HG02610 (cell line): ENCODE results near the gene PAX3.
A peak's percentile ranks its signal among the peaks of the same experiment; 100 is the strongest.

Experiments
- ATAC-seq: cut with Tn5 transposase; IDR thresholded peaks from one replicate; pipeline ENCODE4 v1.9.1; 2021; ENCODE audit warnings: mild to moderate bottlenecking, moderate library complexity; ENCODE audit not compliant: unreplicated experiment

PAX3 gene

DNA sequence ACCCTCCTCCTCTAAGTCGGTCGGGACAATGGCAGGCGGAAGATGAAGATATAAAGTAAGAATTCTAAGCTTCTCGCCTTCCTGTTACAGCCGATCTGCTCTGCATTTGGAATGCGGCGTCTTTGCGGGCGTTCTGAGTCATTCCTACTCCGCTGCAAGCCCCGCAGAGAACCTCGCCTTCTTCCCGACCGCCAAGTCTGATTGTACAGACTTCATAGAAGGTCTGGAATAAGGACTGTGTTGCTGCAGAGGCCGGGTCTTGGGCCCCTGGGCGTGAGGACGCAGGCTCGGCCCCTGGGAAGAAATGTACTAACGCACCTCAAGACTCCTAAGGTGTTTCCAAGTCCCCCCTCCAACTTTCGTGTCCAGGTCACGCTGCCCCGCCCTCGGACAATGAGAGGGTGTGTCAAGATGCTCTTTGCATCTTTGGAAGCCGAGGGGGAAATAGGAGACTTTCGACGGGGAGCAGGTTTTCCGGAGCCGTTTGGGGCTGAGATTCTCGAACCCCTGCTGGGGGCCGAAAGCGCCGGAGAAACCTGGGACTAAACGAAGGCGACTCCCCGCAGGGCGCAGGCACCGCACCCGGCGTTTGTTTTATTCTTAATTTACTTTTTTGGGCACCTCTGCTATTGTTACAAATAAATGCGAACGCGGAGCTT, 12.7 kb upstream of the PAX3 start:
- no peak for ATAC-seq

DNA sequence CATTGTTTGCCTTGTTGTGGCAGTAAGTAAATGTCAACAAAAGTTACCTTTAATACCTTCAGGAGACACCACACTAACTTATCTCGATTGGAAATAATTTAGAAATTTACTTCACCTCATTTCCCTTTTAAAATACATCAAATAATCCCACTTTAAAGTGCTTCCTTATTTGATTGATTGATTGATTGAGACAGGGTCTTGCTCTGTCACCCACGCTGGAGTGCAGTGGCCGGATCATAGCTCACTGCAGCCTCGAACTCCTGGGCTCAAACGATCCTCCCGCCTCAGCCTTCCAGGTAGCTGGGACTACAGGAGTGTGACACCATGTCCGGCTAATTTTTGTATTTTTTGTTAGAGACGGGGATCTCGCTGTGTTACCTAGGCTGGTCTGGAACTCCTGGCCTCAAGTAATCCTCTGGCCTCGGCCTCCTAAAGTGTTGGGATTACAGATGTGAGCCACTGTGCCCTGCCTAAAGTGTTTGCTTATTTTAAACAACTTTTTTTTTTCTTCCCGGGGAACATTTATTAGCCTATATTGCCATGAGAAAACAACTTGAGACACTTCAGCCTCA, 12.0 kb upstream of the PAX3 start:
- no peak for ATAC-seq

DNA sequence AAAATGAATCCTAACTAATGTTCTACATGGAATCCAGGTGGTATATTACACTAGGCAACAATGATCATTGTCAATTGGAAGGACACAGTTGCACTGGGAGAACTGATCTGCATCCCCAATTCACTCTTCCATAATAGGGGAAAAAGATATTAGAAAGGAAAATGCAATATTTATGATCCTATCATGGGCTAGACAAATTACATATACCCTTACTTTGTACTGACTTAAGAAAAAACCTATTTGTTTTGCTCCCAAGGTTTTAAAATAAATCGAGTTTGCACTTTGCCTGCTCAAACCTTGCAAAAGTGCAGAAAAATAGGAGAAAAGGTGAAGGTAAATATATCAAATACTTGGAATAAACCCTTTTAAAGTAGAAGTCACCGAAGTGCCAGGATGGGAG, 11.0 kb upstream of the PAX3 start:
- ATAC-seq = no peak

DNA sequence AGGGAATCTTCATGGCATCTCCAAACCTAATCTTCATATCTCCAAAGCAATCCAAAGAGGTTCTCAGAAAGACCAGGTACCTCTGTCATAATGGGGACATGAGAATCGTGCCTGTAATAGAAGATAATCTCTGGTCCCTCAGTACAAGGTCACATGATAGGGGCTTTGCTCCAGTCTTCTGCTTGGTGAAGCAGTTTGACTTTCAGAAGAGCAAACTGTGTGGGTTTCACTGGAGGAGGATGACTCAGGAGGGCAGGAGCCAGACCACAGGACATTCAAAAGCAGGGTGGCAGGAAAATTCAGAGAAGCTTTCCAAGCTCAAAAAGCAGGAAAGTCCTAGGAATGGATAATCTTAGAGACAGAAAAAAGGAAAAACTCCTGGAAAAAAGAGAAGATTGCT, 10.6 kb upstream of the PAX3 start:
- ATAC-seq = no peak

DNA sequence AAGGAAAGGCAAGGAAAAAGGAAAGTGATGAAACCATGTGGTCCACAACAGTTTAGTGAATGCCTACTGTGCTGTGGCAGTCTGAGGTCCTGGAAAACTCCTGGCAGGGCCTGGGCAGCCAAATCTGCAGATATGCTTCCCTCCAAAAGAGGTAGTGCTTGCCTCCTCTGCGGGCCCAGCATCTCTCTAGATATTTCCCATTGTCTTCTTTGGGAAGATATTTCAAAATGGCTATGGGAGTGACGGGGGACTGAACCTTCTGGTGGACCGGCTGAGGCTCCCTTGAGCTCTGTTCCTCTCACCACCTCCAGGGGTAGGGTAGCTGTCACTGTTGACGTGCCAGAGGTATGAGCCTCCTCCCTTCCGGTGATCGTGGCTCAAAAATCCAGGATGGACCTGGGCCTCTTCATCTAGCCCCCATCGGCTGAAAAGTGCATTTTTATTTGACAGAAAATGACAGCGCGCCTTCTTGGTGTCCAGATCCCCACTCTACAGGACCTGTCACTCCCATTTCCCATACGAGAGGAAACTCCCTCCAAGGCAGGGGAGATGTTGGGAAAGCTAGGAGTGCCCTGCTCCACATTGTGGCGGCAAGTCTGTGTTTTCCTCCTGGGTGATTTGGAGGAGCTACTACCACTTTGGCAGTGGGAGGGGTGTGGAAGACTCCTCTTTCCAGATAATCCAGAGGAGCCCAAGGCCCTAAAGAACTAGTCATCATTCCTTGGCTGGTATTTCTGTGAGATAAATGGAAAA, 9.4 kb upstream of the PAX3 start:
- no peak for ATAC-seq

DNA sequence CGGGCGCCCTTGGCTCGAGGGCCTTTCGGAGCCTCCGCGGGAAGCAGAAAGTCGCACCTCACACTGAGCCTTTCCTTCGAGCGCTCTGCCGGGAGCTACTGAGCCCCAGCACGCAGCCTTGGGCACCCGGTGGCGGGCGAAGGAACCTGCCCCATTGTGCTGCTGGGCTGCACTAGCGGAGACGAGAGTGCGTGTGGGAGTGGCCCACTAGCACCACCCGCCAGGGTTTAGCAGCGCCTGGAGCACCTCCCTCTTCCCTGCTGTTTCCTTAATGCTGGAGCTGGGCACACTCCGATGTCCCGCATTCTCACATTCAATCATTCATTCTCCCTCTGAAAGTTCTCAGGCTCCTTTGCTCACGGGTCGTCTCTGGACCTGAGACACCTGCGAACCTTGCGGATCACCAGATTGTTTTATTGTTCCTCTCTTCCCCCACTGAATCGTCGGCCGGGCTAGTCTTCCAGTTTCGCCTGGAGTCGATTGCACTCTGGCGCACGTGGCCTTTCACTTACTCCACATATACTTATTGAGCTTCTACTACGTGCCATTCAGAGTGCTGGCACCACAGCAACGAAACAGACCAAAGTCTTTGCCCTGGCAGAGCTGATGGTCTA, 8.5 kb upstream of the PAX3 start:
- no peak for ATAC-seq

DNA sequence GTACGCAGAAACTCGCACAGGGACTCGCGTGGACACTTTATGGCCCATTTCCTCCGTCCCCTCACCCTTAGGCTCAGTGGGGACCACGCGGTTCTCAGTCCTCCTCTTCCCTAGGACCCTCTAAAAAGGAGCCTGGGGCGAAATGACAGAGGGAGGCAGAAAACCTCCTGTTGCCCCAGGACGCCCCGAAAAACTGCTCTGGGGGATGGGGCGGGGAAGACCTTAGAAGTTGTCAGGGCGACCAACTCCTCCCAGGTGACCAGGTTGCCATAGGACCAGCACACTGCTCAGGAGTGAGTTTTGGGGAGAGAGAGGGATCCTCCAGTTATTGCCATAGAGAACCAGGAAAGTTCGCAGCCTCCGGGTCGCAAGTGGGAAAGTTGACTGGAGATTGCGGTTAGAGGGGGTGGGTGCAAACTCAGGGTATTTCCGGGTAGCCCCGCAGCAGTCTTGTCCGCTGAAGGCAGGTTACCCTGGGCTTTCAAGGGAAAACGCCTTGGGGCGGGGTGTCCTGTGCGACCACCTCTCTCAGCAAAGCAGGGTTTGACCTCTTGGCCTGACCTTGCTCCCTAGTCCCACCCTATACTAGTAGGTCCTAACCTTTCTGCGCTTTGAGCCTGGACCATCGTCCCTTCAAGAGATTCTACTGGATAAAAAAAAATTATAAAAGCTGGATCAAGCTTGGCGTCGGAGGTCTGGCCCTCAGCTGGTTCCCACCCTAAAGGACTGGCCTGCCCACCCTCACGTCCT, 7.8 kb upstream of the PAX3 start:
- no peak for ATAC-seq

DNA sequence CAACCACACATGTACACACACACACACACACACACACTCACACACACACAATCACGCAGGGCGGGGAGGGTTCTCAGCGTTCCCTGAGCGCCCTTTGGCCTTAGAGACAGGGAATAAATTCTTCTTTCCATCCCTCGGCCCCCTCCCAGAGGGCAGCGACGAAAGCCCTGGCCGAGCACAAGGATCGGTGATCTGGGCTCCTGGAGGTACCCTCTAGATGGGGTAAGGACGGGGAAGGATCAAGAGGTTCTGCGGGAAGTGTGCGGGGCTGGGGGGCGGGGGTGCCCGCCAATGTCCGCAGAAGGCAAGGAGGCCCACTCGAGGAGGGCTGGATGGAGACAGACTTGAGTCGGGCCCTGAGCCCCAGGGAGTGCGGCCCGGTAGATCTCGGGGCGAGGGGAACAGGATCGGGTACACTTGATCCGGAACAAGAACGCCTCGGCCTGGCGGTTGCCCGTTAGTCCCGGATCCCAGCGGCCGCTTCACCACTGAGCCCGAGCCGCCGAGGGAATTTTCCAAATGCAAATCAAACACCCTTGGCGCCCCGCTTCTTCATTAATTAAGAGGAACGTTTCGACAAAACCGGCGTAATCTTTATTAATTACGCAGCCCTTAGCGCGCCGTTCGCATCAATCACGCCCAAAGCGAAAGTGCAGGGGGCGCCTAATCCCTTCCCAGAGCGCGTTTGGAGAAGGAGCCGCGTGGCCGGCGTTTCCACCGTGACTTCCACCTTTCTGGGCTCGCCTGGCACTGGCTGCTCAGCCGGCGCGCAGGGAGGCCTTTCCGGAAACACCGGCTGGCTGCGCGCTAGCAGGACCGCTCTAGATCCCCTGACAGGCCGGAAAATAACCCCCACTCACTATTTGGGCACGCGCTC, 7.0 kb upstream of the PAX3 start:
- no peak for ATAC-seq

DNA sequence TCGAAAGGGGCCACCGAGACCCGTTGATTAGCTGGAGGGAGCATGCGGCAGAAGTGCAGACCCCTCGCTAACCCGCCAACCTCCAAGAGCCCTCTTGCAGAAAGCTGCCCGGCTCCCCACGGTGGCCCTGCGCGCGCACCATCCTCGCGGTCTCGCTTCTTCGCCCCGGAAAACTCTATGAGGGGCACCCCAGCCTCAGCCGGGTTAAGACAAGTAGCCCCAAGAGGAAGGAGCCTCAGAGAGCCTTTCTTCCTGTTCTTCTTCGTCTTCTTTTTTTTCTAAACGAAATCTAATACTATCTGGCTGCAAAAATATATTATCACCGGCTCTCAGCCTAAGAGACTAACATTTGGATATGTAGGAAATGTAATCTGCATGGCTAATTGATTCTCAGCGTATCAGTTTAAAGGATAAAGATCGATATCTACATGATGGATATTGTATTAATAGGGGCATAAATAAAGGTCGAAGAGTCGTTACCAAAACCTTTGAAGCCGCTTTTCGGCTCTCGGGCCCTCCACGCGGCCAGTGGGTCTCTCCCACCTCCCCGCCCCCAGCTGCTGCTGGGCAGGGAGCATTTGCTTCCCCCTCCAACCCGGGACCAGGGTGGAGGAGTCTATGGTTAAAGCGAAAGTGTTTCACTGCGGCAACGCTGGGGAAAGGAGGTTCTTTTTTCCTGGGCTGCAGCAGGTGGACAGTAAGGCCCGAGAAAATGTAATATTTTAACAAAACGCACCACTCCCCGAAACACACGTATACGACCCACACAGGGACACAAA, 6.1 kb upstream of the PAX3 start:
- ATAC-seq = peak; percentile 26

DNA sequence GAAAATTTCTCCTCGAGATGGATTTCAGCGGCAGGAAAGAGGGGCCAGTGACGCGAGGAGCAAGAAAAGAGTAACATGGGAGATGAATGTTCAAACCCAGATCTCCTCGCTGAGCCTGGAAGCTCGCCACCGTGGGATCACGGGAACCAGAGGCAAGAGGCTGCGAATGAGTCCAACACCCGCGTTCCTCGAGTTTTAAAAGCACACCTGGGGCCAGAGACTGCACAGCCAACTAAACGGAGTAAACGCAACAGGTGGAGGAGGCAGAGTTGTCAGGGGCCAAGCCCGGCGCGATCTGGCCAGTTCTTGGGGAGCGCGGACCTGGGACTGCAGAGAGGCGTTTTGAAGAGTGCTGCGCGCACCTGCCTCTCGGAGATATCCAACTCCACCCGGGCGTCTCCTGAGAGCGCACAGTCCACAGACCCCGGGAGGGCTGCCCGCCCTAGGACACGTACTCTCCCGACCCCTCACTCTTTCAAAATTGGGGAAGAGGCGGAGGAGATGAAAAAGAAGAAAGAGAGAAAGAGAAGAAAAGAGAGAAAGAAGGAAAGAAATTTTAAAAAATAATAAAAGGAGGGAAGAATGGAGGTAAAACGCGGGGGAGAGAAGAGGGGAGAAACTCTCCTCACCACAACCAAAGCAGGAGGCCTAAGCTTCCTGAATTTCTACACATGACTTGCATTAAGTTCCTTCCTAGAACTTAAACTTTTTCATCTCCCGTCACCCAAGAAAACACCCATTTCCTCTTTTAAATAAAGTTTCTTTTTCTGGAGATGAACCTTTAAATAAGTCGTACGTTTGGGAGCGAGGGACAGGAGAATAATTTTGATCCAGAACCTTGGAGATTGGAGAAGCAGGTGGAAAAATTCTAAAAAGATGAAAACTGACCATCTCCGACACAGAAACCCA, 5.3 kb upstream of the PAX3 start:
- no peak for ATAC-seq

DNA sequence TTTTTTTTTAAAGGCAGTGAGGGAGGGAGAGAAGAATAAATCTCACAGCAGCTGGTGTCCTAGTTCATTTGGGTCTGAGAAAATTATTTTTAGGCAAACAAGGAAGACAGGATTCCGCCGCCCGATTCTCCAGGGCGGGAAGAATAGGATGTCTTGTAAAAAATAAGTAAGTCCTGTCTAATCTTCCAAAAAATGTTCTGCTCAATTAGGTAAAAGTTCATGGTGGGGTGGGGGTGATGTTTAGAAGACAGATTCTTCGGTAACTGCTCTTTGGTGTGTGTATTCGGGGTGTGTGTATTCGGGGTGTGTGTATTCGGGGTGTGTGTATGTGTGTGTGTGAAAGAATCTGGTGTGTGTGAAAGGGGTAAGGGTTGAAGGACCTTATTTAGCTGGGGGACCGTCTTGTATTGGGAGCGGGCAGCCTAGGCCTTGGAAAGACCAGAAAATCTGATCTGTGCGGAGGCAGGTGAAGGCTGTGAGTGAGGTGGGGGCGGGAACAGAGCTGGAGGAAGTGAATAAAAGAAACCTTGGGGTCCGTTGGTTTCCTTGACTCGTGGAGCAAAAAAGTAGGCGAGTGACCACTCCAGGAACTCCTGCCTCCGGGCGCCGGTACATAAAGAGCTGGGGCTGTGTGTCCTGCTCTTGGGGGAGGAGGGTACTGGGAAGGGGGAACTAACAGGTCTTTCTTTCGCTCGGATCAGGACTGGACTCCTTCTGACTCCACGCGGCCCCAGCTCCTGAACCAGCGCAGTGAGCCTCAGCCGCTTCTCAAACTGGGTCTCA, 4.4 kb upstream of the PAX3 start:
- no peak for ATAC-seq

DNA sequence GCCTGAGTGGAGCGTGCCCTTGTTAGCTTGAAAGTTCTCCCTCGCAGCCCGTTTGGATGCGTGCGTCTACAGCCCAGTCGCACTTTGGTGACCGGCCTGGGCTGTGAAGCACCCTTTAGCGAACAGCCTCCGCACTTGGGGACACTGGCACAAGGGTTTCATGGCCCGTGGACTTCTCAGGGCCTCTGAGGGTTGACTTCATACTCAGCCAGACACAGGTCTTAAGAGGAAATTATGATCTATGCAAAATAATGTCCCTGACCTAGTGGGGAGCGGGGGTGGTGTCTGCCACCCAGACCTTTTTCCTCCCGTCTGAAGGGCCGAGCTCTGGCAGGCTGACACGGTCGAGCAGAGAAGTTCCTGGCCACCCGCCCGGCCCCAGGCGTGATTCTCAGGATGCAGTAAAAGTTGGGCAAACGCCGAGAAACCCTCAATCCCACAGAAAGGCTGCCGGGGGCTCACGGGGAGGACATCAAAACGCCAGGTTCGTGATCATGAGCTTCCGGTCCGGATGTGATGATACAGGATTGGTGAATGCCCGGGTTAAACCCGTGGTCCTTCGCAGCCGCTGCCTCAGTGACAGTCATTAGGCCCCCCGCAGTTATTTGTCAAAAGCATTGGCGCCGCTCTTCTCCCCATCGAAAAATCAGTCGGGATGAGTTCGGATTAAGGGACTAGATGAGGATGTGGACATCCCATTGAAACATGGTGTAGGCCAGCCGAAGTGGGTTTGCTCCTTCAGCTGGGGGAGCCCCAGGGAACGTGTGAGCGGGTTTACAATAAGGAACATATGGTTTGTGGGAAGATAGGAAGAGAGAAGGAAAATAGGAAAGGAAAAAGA, 3.6 kb upstream of the PAX3 start:
- no peak for ATAC-seq

DNA sequence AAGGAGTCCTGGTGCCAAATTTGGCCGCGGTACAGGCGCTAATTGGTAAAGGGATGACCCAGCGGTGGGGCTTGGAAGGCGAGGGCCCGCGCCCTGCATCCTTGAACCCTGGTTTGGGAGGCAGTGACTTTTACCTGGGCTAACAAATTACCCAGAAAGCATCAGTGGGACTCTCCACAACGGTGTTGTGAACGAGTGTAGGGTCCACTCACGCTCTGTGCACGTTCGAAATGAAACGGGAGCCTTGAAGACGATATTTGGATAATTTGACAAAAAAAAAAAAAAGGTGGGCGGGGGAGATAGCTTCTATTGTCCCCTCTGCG, 3.0 kb upstream of the PAX3 start:
- ATAC-seq = no peak

DNA sequence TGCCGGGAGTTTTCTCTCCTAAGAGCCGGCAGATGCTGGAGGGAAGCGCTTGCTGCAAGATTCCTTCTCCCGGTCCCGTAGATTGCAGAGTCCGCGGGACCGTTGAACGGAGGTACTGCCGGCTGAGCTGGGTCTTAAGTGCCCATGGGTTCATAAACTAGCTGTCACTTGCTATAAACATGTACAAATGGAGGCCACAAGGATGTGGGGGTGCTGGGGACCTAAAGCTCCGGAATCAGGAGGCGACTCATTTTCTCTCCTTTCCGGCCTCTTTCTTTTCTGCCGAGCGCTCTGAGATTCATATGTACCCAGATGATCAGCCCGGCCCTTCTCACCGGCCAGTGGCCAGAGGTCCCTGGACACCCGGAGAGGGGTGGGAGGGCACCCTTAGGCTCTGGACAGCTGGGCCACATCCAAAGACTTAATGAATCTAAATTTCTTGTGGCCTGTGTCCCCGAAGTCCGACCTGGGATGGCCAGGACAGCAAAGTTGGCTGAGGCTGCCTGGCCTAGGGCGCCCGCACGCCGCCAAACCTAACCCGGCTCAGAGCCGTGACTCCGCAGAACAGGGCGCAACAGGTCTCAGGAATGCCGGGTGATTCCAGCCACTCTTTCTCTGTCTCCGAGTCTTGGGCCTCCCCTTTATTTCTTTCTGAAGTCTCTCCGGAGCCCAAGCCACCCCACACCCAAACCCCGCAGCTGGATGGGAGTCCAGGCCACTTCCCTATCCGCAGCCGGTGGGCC, 2.4 kb upstream of the PAX3 start:
- ATAC-seq = no peak

DNA sequence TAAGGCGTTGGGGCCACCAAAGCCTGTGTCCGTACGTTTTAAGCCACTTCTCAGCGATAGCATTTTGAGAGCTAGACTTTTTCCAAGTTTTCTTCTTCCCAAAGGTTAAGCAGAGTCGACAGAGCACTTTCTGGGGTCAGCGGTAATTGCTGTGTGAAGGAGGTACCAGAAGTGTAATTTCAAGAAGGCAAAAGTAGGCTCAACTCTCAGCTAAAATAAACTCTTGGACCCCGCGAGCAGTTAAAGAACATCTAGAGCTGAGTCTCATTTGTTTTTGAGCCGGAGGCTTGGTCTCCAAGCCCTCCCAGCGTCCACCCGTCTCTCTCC, 1.9 kb upstream of the PAX3 start:
- no peak for ATAC-seq

DNA sequence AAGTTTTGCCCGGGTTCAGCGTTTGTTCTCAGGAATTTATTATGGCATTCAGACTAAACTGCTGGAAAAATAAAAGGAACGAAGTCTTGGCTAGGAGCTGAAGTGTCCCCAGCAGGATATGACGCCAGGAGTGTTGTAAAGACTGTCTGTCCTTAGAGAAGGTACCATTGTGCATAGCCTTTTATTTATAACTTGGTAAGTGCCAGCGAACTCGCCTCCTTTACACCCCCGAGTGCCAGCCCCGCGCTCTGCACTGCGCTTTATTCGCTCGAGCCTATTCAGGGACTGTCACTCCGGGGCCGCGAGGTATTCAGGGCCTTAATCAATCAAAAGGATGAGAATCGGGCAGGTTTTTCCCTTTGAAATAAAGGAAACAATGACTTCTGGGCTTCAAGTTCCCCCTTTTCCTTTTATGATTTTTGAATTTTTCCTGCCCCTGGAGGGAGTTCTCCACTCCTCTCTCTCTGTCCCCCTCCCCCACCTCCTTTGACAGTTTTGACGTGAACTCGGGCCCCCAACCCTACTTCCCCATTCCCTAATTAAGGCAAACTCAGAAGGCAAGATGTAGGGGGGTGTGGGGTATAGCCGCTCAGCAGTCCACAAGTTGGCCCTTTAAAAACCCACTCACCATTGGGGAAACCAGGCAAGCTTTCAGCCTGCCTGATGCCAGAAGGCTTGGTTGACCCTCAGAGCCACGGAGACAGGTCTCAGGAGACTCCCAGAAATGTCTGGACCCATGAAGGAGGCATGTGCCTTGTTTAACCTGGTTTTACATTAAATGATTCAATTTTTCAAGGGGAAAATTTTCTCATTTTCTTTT, 1.3 kb upstream of the PAX3 start:
- no peak for ATAC-seq
